ENCODE measurements around the gene SHPK. TPM values are rescaled to one million over a fixed set of nuclear protein-coding genes. Genes with fewer than 3 reads are reported as not detected.

Gene SHPK
- total RNA-seq, 1 donor from 2014 or later, result 18.1 TPM

DNA sequence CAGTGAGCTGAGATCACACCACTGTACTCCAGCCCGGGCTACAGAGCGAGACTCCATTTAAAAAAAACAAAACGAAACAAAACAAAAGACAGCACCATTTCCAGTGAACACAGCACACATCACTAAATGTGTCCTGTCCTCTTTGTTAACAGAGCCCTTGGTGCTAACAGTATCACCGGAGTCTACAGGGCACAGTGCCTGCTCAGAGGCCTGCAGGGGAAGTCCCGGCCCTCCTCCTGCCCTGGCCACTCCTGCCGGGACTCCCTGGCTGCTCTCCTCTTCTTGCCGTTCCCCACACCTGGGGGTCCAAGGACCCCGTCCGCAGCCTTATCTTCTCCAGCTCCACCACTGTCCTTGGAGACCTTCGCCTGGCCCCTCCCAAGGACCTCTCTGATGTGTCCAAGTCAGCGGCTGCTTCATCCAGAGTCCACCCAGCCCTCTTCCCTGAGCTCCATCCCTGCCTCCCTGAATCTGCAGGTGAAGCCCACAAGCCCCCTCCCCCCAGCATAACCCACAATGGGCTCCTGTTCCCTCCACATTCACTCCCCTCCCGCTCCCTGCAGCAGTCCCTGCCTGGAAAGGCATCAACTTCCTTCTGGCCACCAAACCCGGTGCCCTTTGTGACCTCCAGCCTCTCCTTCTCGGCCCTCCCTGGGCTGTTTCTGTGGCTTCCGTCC lies 35.4 kb downstream of the SHPK start:
- no peak for TF ChIP-seq CTCF (conservative IDR thresholded peaks at IDR 0.05; ENCODE audit: low read depth, low read length)
- no peak overlapping the region for H3K4me3 ChIP-seq (ENCODE audit: low read depth, low read length)
- DNase-seq (ENCODE audit: low read depth), result no peak

- TF ChIP-seq CTCF (conservative IDR thresholded peaks at IDR 0.05; ENCODE audit: low read depth, low read length), result no peak
- DNase-seq (ENCODE audit: low read depth), result no peak
These were observed 38.0 kb downstream of the SHPK start for GRCh38 chr17:3598078-3598477.

DNA sequence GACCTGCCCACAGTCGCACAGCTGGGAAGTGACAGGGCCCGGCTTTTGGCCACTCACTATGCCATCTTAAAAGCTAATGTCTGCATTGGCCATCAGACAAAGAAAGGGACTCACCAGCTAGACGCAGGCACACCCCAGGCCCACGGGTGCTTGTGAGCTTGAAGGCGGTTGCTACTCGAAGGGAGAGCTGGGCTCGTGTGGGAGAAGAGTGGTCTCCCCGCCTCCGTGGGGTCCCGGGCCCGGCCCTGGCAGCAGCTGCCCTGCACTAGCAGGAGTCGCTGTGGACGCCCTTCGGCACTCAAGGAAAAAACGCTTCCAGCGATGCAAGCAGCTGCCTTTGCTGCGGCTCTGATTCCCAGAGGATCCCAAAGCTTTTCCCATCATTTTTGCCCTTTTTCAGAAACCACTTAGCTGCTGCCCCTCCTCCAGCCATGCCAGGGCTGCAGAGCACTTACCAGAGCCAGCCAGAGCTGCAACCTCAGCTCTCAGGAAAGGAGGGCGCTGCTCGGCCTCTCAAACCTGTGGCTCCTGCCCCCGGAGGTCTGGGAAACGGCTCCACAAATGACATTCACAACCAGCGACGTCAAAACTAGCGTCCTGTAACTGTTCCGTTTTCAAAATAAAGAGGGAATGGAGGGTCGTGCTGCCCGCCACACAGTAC lies 39.1 kb downstream of the SHPK start:
- no peak for DNase-seq (ENCODE audit: low read depth)
- TF ChIP-seq CTCF (conservative IDR thresholded peaks at IDR 0.05; ENCODE audit: low read depth, low read length), result no peak
- no peak overlapping the region for H3K4me3 ChIP-seq (ENCODE audit: low read depth, low read length)

More at GRCh38 chr17:3598078-3598477, 38.0 kb downstream of the SHPK start:
- no peak overlapping the region for H3K4me3 ChIP-seq (ENCODE audit: low read depth, low read length)

DNA sequence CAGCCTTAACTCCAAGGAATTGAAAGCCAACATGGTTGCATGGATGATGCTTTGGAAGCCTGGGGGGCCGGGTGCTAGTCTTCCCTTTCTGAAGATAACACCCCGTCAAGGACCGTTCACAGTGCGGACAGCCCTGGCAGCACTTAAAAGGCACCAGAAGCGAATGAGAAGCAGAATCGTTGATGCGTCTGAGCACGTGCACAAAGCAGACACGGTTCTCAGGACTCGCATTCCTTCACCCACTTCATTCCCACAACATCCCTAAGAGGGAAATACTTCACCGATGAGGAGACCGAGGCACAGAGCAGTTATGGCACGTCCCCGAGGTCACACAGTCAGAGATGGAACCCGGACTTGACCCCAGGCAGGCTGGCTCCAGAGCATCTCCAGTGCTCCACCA lies 41.1 kb downstream of the SHPK start:
- no peak overlapping the region for H3K4me3 ChIP-seq (ENCODE audit: low read depth, low read length)
- no peak for TF ChIP-seq CTCF (conservative IDR thresholded peaks at IDR 0.05; ENCODE audit: low read depth, low read length)
- no peak for DNase-seq (ENCODE audit: low read depth)

GRCh38 chr17:3594051-3594800 lies 41.8 kb downstream of the SHPK start:
- no peak for DNase-seq (ENCODE audit: low read depth)
- no peak for TF ChIP-seq CTCF (conservative IDR thresholded peaks at IDR 0.05; ENCODE audit: low read depth, low read length)
- no peak overlapping the region for H3K4me3 ChIP-seq (ENCODE audit: low read depth, low read length)

DNA sequence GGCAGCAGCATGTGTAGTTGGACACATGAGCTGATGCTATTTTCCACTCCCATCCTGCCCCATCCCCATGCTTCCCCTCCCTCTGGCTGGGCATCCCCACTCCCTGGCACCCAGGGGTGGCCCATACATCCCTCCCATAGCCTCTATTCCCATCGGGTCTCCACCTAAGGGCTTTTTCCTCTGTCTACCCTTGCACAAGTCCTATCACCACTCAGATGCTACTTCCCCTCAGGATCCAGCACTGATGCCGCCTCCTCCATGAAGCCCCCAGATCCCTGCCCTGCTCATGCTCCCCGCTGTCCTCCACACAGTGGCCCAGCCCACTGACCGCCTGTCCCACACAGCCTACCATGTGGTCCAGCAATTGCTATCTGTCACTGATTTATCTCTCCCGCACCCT lies 42.7 kb downstream of the SHPK start:
- no peak for TF ChIP-seq CTCF (conservative IDR thresholded peaks at IDR 0.05; ENCODE audit: low read depth, low read length)
- DNase-seq (ENCODE audit: low read depth), result no peak
- H3K4me3 ChIP-seq (ENCODE audit: low read depth, low read length), result no peak overlapping the region

Data from epithelial cell of proximal tubule (primary cell).